Prostate gland (tissue), 2 donors: ENCODE measurements around the gene EVC. TPM values are rescaled to one million over a fixed set of nuclear protein-coding genes. Genes with fewer than 3 reads are reported as not detected.
"Not testable (repeated sequence)": the region's sequence is repeated elsewhere in the genome, so short reads cannot be mapped to it uniquely, and the experiment has no call there.

Source experiments
- DNase-seq: peaks from one replicate; pipeline ENCODE4 v3.0.0-alpha.2; 2019; ENCODE audit warnings: low spot score
- H3K27ac ChIP-seq, 2 donors: fragments of 200-600 bp; sonication (generic); 2 replicates each; pipeline ENCODE4 v1.5.1; 2017 to 2019
- H3K27me3 ChIP-seq: fragments of 200-600 bp; sonication (generic); replicated peaks from 2 replicates; pipeline ENCODE4 v1.5.1; 2019; ENCODE audit not compliant: insufficient read depth
- H3K36me3 ChIP-seq, 2 donors: fragments of 200-600 bp; sonication (generic); 1 replicate in 1 of 2; 2 replicates in 1 of 2; pipeline versions ENCODE4 v1.5.1 to v1.8.1; 2017 to 2019
- H3K4me1 ChIP-seq: fragments of 200-600 bp; sonication (generic); replicated peaks from 2 replicates; pipeline ENCODE4 v1.5.1; 2019
- H3K4me3 ChIP-seq, 2 donors: fragments of 200-600 bp; sonication (generic); 2 replicates each; pipeline ENCODE4 v1.5.1; 2017 to 2019
- H3K9me3 ChIP-seq: fragments of 200-600 bp; sonication (generic); 2 replicates; pipeline ENCODE4 v1.5.1; 2017
- POLR2A ChIP-seq: fragments of 450-650 bp; IDR thresholded peaks from one replicate; pipeline ENCODE4 v1.6.1; 2016; ENCODE audit warnings: antibody characterized with exemption, mild to moderate bottlenecking
- POLR2AphosphoS5 ChIP-seq: sonication (generic); formaldehyde crosslinking; IDR thresholded peaks from one replicate; pipeline ENCODE4 v1.6.1; 2017; ENCODE audit warnings: antibody characterized with exemption
- WGBS: methylation state at CpG from one replicate; pipeline ENCODE4 v1.1.5; 2018; 5-methylcytosine and 5-hydroxymethylcytosine counted together
- intact Hi-C: fragments of 100-400 bp; cut with DNase I; formaldehyde crosslinking; loops from one replicate; pipeline ENCODE4 v1.14.2; 2022
- total RNA-seq, 2 donors: library from RNA; depleted of rRNA; stranded (reverse); fragments of >200 nt; gene quantifications; one replicate each; pipeline ENCODE4 v1.1.0, GENCODE V29; 2016
- TF ChIP-seq, protein P1 (sequence below), 4 experiments: fragments of 200-600 bp in 2 of 4; fragments of 450-650 bp in 2 of 4; sonication (generic) in 2 of 4; IDR thresholded peaks; 1 replicate in 3 of 4; 2 replicates in 1 of 4; pipeline ENCODE4 v1.5.1; 2016 to 2019; ENCODE audit warnings: antibody characterized with exemption in 4 of 4, mild to moderate bottlenecking in 2 of 4, moderate library complexity in 2 of 4

EVC gene
- total RNA-seq, 2 donors from 2014 or later, result 49.0 to 55.7 TPM

DNA sequence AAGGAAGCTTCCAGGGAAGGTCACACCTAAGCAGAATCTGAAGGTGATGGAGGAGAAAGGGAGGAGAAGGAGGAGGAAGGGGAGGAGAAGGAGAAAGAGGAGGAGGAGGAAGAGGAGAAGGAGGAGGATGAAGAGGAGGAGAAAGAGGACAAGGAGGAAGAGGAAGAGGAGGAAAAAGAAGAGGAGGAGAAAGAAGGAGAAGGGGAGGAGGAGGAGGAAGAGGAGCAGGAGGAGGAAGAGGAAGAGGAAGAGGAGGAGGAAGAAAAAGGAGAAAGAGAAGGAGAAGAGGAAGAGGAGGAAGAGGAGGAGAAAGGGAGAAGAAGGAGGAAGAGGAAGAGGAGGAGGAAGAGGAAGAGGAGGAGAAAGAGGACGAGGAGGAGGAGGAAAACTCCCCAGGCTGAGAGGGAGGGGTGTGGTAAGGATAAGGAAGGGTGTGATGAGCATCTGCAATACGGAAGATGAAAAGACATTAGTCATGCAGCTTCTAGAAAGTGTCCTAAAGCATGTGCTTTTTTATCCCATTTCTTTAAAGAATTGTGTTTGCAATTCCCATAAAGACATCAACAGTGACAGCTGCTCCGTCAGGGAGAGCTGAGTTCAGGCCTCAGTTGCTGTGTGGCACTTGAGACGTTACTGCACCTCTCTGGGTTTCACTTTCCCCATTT lies 140.8 kb downstream of the EVC start:
- intact Hi-C loops, result no loop called here
- Histone ChIP-seq H3K4me1 (no peaks in the 10 kb centered on the region), H3K9me3 (no peaks in the 10 kb centered on the region), H3K27me3 (no peaks in the 10 kb centered on the region), H3K4me3 (no peak overlapping the region), H3K36me3 (no peaks in the 10 kb centered on the region), H3K27ac (no peak overlapping the region)
- DNase-seq, result no peak
- WGBS, result 57% methylated on average over 4 of the region's 4 CpGs
- TF ChIP-seq POLR2AphosphoS5 (no peak), POLR2A (no peak)
- TF ChIP-seq, protein P1, sequence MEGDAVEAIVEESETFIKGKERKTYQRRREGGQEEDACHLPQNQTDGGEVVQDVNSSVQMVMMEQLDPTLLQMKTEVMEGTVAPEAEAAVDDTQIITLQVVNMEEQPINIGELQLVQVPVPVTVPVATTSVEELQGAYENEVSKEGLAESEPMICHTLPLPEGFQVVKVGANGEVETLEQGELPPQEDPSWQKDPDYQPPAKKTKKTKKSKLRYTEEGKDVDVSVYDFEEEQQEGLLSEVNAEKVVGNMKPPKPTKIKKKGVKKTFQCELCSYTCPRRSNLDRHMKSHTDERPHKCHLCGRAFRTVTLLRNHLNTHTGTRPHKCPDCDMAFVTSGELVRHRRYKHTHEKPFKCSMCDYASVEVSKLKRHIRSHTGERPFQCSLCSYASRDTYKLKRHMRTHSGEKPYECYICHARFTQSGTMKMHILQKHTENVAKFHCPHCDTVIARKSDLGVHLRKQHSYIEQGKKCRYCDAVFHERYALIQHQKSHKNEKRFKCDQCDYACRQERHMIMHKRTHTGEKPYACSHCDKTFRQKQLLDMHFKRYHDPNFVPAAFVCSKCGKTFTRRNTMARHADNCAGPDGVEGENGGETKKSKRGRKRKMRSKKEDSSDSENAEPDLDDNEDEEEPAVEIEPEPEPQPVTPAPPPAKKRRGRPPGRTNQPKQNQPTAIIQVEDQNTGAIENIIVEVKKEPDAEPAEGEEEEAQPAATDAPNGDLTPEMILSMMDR (IDR thresholded peaks at IDR 0.05), result no peak

DNA sequence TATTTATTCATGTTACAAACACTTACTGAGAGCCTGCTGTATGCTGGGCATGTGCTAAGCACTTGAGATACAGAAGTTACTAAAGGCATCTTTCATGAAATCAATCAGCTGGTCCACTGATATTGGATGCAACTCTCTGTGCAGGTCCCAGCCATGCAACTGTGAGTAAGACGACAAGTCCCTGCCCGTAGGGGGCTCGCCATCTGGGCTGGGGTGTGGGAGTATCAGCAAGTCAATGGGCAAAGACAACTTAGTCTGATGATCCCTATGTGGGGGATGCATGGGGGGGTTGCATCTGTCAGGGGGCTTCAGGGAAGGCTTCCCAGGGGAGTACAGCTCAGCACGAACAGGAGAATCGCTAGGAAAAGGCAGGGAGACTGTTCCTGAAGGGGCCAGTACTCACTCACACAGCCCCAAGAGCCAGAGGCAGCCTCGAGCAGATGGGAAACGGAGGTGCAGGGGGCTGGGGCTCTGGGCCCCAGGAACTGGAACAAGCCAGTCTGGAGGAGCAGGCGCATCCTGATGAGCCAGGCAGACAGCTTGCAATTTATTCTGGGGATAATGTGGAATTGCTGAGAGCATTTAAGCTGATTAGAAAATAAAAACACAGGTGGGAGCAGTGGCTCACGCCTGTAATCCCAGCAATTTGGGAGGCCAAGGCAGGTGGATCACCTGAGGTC lies 141.7 kb downstream of the EVC start:
- no peaks in the 10 kb centered on the region for H3K4me1 ChIP-seq
- H3K27ac ChIP-seq, result no peak overlapping the region
- TF ChIP-seq POLR2A (no peak), POLR2AphosphoS5 (no peak)
- TF ChIP-seq, protein P1 (IDR thresholded peaks at IDR 0.05), result no peak
- intact Hi-C loops, result no loop called here
- no peak overlapping the region for H3K4me3 ChIP-seq
- no peaks in the 10 kb centered on the region for H3K9me3 ChIP-seq
- no peaks in the 10 kb centered on the region for H3K27me3 ChIP-seq
- DNase-seq, result no peak
- WGBS, result 66% methylated on average over 9 of the region's 9 CpGs
- no peaks in the 10 kb centered on the region for H3K36me3 ChIP-seq

- Histone ChIP-seq H3K36me3 (no peaks in the 10 kb centered on the region), H3K27me3 (no peaks in the 10 kb centered on the region), H3K27ac (no peak overlapping the region), H3K9me3 (no peaks in the 10 kb centered on the region), H3K4me1 (no peaks in the 10 kb centered on the region), H3K4me3 (no peak overlapping the region)
- TF ChIP-seq POLR2AphosphoS5, result no peak
- TF ChIP-seq, protein P1 (IDR thresholded peaks at IDR 0.05), result no peak
- 60% methylated on average over 3 of the region's 3 CpGs for WGBS
- DNase-seq, result no peak
- intact Hi-C loops, result no loop called here
Measured at GRCh38 chr4:5854929-5855328, 143.9 kb downstream of the EVC start.

DNA sequence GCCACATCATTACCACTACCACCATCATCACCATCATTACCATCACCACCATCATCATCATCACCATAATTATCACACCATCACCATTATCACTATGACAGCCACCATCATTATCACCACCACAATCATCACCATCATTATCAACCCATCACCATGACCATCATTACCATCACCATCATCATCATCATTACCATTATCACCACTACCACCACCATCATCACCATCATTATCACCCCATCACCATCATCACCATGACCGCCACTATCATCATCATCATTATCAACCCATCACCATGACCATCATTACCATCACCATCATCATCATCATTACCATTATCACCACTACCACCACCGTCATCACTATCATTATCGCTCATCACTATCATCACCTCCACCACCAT lies 145.4 kb downstream of the EVC start:
- H3K27me3 ChIP-seq, H3K36me3 ChIP-seq, H3K4me3 ChIP-seq, DNase-seq, intact Hi-C loops, H3K27ac ChIP-seq, H3K4me1 ChIP-seq, H3K9me3 ChIP-seq: not testable (repeated sequence)
- 98% methylated on average over 3 of the region's 3 CpGs for WGBS

DNA sequence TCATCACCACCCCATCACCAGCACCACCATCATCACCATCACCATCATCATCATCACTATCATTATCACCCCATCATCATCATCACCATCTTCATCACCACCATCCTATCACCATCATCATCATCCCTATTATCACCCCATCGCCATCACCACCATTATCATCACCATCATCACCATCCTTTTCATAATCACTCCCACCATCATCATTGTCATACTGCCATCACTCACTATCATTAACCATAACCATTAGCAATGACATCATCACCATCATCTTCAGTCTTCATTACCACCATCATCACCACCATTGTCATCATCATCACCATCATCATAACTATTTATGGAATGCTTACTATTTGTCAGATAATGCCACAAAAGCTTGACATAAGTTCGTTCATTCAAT lies 146.2 kb downstream of the EVC start:
- Histone ChIP-seq H3K27ac (no peak overlapping the region), H3K4me3 (no peak overlapping the region), H3K27me3 (no peaks in the 10 kb centered on the region), H3K36me3 (no peaks in the 10 kb centered on the region), H3K4me1 (no peaks in the 10 kb centered on the region), H3K9me3 (no peaks in the 10 kb centered on the region)
- intact Hi-C loops, result no loop called here
- WGBS, result 88% methylated on average over 2 of the region's 2 CpGs
- DNase-seq, result no peak
- TF ChIP-seq POLR2AphosphoS5 (no peak), POLR2A (no peak)
- TF ChIP-seq, protein P1 (IDR thresholded peaks at IDR 0.05), result no peak
